GM12891 (cell line): ENCODE results near the gene UTRN.

Source experiments
- DNase-seq: peaks from one replicate; pipeline ENCODE4 v3.0.0; 2011; ENCODE audit warnings: low spot score; ENCODE audit not compliant: insufficient read length
- FAIRE-seq: peaks from 2 replicates; lab custom pipeline; 2011; peaks lifted over from hg19 to GRCh38; lab: Jason Lieb, UNC
- PAX5 ChIP-seq: IDR thresholded peaks from 2 replicates; pipeline ENCODE4 v1.6.1; 2011; ENCODE audit warnings: low read length, moderate library complexity, mild to moderate bottlenecking; ENCODE audit not compliant: insufficient read depth, severe bottlenecking
- POLR2A ChIP-seq: IDR thresholded peaks from 2 replicates; pipeline ENCODE4 v1.6.1; 2011; ENCODE audit warnings: low read depth, low read length, control low read depth
- POLR2AphosphoS5 ChIP-seq: IDR thresholded peaks from 2 replicates; pipeline ENCODE4 v1.6.1; 2011; ENCODE audit warnings: low read depth, low read length, control low read depth
- POU2F2 ChIP-seq: IDR thresholded peaks from 2 replicates; pipeline ENCODE4 v1.6.1; 2011; ENCODE audit warnings: low read depth, mild to moderate bottlenecking, control low read depth, low read length, moderate library complexity
- SPI1 ChIP-seq: IDR thresholded peaks from 2 replicates; pipeline ENCODE4 v1.6.1; 2011; ENCODE audit warnings: low read depth, low read length, control low read depth
- TAF1 ChIP-seq: IDR thresholded peaks from 2 replicates; pipeline ENCODE4 v1.6.1; 2011; ENCODE audit warnings: low read depth, low read length, control low read depth

Gene UTRN

GRCh38 chr6:144296973-144297372 lies 11.8 kb downstream of the UTRN start:
- TF ChIP-seq SPI1 = no peak
- no peak for TF ChIP-seq POU2F2
- no peak for TF ChIP-seq TAF1
- no peak for TF ChIP-seq POLR2AphosphoS5
- DNase-seq (no peak), FAIRE-seq (no peak)

DNA sequence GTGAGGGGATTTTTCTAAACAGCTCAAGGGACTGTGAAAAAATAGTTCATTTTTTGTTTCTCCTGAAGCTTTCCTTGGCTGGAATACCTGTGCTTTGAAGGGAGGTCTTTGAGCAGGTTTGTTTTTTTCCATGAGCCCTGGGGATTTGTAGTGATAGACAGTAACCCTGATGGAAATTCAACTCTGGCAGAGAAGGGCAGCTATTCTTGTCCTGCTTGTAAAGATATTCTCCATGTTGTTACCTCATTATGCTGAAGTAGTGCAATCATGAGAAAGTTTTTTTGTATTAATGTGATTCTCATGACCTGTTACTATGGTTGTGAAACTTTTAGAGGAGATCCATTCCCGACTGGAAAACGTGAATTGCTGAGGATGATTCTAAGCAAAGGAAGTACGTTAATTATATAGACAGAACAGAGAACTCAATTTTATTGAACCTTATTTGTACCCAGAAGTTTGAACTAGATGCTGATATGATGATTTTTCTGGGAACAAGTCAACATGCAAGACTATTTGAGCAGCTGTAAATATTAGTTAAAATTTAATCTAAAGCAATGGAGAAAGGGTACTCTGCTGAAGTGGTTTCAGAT lies 12.5 kb downstream of the UTRN start:
- DNase-seq = no peak
- TF ChIP-seq POLR2A (no peak), POU2F2 (no peak), SPI1 (no peak), POLR2AphosphoS5 (no peak), PAX5 (no peak), TAF1 (no peak)

GRCh38 chr6:144298194-144298593 lies 13.1 kb downstream of the UTRN start:
- TF ChIP-seq PAX5 (no peak), POU2F2 (no peak), SPI1 (no peak), POLR2AphosphoS5 (no peak), POLR2A (no peak), TAF1 (no peak)
- FAIRE-seq (no peak), DNase-seq (no peak)

More for the DNA sequence above, 12.5 kb downstream of the UTRN start:
- FAIRE-seq = no peak

GRCh38 chr6:144298916-144299315 lies 13.8 kb downstream of the UTRN start:
- TF ChIP-seq POLR2A = no peak
- TF ChIP-seq POLR2AphosphoS5 = no peak
- TF ChIP-seq TAF1 = no peak
- no peak for TF ChIP-seq SPI1
- TF ChIP-seq PAX5 = no peak
- TF ChIP-seq POU2F2 = no peak
- DNase-seq = no peak

DNA sequence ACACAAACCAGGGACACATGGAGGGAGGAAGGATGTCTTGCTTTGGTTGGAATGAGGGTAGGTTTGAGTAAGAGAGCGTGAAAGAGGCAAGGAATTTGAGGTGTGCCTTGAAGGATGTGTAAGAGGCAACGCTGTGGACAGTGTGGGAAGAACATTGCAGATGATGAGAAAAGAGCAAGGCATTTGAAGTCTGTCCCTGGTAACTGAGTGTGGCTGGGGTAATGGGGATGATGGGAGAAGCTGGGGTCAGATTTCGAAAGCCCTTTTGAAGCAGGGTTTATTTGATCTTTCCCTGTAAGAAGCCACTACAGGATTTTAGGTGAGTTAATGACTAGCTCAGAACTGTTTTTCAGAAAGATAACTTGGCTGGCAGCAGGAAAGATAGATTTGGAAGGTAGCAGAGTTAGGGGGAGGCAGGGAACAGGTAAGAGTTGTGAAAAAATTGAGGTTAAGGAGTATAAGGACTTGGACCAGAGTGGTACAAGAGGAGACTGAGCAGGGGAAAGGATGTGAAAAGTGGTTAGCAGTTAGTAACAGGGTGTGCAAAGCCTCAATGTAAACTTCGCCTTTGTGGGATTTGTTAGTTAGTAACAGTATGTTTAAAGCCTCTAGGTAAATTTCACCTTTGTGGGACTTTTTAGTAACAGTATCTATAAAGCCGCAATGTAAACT lies 17.7 kb downstream of the UTRN start:
- TF ChIP-seq POLR2AphosphoS5 (no peak), PAX5 (no peak), POU2F2 (no peak), TAF1 (no peak), POLR2A (no peak), SPI1 (no peak)
- no peak for FAIRE-seq
- DNase-seq = no peak

More at GRCh38 chr6:144298916-144299315, 13.8 kb downstream of the UTRN start:
- FAIRE-seq = no peak

DNA sequence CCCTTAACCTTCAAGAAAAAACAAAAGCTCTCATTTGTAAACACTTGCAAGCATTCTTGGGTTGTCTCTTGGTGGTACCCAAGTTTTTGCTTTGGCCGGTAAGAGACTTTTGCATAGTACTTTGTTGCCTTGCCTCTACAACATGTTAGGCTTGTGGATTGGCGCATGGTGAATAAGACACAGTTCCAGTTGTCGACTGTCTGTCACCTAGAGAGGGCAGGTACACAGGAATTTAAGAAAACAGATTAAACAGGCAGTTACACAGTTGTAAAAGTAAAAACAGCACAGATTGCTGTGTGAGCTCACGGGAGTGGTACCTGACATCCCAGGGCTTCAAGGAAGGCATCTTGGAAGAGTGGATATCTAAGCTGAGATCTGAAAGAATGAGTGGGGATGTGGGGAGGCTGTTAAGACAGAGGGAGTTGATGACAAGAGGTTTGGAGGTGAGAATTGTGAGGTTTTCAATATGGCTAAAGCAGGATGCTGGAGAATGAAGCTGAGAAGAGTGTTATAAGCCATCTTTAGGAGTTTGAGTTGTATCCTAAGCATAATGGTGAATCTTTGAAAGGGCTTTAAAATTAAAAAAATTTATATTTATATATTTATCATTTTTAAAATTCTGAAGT lies 19.2 kb downstream of the UTRN start:
- FAIRE-seq (no peak), DNase-seq (no peak)
- no peak for TF ChIP-seq TAF1
- TF ChIP-seq PAX5 = no peak
- no peak for TF ChIP-seq POLR2A
- no peak for TF ChIP-seq SPI1

GRCh38 chr6:144305567-144305966 lies 20.4 kb downstream of the UTRN start:
- no peak for DNase-seq
- no peak for TF ChIP-seq POLR2AphosphoS5
- no peak for FAIRE-seq

- DNase-seq (no peak), FAIRE-seq (peak; percentile 35)
Measured at GRCh38 chr6:144305985-144306384, 20.9 kb downstream of the UTRN start.

DNA sequence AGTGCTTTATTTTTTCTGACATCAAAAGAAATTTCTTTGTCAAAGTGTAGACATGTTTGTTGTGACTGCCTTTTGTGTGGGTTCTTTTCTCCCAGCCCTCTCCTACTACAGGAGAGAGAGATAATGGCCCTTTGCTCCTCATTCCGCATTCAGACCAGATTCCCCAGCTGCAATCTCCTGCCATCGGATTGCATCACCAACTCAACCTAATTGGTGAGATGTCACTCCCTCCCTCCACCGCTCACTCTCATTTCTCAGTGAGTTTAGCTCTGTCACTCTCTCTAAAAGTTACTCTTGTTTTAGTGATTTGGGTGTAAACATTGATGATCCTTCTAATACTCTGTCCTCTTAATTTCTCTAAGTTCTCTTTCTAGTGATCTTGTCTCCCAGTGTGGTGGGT lies 22.7 kb downstream of the UTRN start:
- FAIRE-seq = no peak
- no peak for TF ChIP-seq POLR2A
- no peak for TF ChIP-seq PAX5
- no peak for TF ChIP-seq POLR2AphosphoS5
- TF ChIP-seq POU2F2 = no peak
- no peak for TF ChIP-seq TAF1
- TF ChIP-seq SPI1 = no peak

More at GRCh38 chr6:144305985-144306384, 20.9 kb downstream of the UTRN start:
- TF ChIP-seq POLR2A (no peak), POLR2AphosphoS5 (no peak), PAX5 (no peak), SPI1 (no peak), TAF1 (no peak), POU2F2 (no peak)

DNA sequence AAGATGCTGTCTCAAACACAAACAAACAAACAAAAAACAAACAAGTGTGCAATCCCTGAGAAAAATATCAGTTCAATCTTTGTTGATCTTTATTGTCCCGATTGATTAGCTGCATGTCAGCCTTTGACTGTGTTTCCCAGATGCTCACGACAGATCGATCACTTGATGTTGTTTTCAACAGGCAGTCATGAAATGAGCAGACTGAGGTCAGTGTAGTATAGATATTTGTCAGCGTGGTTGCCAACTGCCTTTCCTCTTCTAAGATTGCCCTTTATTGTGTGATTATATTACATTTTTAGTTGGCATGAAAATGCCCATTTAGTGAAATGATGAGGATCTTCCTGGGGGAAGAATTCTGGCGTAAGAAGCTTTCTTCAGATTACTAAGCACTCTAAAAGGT lies 25.6 kb downstream of the UTRN start:
- FAIRE-seq (no peak), DNase-seq (no peak)
- TF ChIP-seq TAF1 (no peak), POU2F2 (no peak)

More for the DNA sequence above, 22.7 kb downstream of the UTRN start:
- no peak for DNase-seq
